Osteocyte (in vitro differentiated cells): ENCODE data around the gene PURB. TPM values are rescaled to one million over a fixed set of nuclear protein-coding genes. Genes with fewer than 3 reads are reported as not detected.

ENCODE experiments used
- DNase-seq: peaks from one replicate; pipeline ENCODE4 v3.0.0; 2021; ENCODE audit warnings: mixed read lengths; ENCODE audit not compliant: unreplicated experiment; ENCODE audit errors: extremely low spot score
- H3K27ac Mint-ChIP-seq: one replicate; pipeline ENCODE4 v1.8.0; 2021; ENCODE audit warnings: mild to moderate bottlenecking, mixed read lengths; ENCODE audit not compliant: unreplicated experiment
- H3K27me3 Mint-ChIP-seq: one replicate; pipeline ENCODE4 v1.8.0; 2021; ENCODE audit warnings: mixed read lengths; ENCODE audit not compliant: unreplicated experiment
- H3K36me3 Mint-ChIP-seq: one replicate; pipeline ENCODE4 v1.8.0; 2021; ENCODE audit warnings: mixed read lengths; ENCODE audit not compliant: unreplicated experiment
- H3K4me1 Mint-ChIP-seq: one replicate; pipeline ENCODE4 v1.8.0; 2021; ENCODE audit warnings: mixed read lengths; ENCODE audit not compliant: unreplicated experiment
- H3K4me3 Mint-ChIP-seq: one replicate; pipeline ENCODE4 v1.8.0; 2021; ENCODE audit warnings: mild to moderate bottlenecking, moderate library complexity, mixed read lengths; ENCODE audit not compliant: unreplicated experiment
- H3K9me3 Mint-ChIP-seq: one replicate; pipeline ENCODE4 v1.8.0; 2021; ENCODE audit warnings: mixed read lengths; ENCODE audit not compliant: unreplicated experiment
- total RNA-seq: library from RNA; stranded (reverse); gene quantifications from 2 replicates; pipeline ENCODE4 v1.2.1, GENCODE V29; 2021
- TF ChIP-seq, protein P1 (sequence below): fragments of 200-600 bp; sonication (generic); IDR thresholded peaks from 2 replicates; pipeline ENCODE4 v1.5.0; 2021; ENCODE audit warnings: antibody characterized with exemption, mild to moderate bottlenecking, moderate library complexity

PURB gene
- total RNA-seq, 1 donor from 2014 or later = 20.7 TPM

DNA sequence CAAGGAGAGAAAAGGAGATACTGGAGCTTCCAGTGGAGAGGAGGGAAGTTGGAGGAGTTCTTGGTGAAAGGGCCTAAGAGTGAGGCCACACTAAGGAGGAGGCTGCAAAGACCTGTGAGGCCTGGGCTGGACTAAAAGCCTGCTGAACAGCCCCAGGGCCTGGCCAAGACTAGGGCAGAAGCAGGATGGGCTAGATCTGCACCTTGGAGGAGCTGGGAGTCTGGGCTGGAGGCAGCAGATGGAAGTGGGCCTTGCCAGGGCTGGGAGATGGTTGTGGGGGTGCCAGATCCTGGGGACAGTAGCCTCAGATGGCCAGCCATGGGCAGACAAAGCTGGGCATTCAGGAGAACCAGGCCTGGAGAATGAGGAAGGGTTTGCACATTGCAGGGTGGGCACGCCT, 6.5 kb upstream of the PURB start:
- no peak overlapping the region for H3K4me3 Mint-ChIP-seq
- TF ChIP-seq, protein P1, sequence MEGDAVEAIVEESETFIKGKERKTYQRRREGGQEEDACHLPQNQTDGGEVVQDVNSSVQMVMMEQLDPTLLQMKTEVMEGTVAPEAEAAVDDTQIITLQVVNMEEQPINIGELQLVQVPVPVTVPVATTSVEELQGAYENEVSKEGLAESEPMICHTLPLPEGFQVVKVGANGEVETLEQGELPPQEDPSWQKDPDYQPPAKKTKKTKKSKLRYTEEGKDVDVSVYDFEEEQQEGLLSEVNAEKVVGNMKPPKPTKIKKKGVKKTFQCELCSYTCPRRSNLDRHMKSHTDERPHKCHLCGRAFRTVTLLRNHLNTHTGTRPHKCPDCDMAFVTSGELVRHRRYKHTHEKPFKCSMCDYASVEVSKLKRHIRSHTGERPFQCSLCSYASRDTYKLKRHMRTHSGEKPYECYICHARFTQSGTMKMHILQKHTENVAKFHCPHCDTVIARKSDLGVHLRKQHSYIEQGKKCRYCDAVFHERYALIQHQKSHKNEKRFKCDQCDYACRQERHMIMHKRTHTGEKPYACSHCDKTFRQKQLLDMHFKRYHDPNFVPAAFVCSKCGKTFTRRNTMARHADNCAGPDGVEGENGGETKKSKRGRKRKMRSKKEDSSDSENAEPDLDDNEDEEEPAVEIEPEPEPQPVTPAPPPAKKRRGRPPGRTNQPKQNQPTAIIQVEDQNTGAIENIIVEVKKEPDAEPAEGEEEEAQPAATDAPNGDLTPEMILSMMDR = no peak
- H3K27ac Mint-ChIP-seq = no peak overlapping the region
- H3K4me1 Mint-ChIP-seq = no peaks in the 10 kb centered on the region
- DNase-seq = peak; percentile 69
- H3K27me3 Mint-ChIP-seq = no peaks in the 10 kb centered on the region
- no peaks in the 10 kb centered on the region for H3K9me3 Mint-ChIP-seq
- H3K36me3 Mint-ChIP-seq = no peaks in the 10 kb centered on the region

GRCh38 chr7:44891372-44891771, 6.0 kb upstream of the PURB start:
- no peaks in the 10 kb centered on the region for H3K9me3 Mint-ChIP-seq
- no peaks in the 10 kb centered on the region for H3K27me3 Mint-ChIP-seq
- H3K4me1 Mint-ChIP-seq = no peaks in the 10 kb centered on the region
- TF ChIP-seq, protein P1 = no peak
- DNase-seq = peak; percentile 34
- H3K27ac Mint-ChIP-seq = no peak overlapping the region
- H3K4me3 Mint-ChIP-seq = no peak overlapping the region
- H3K36me3 Mint-ChIP-seq = no peaks in the 10 kb centered on the region

DNA sequence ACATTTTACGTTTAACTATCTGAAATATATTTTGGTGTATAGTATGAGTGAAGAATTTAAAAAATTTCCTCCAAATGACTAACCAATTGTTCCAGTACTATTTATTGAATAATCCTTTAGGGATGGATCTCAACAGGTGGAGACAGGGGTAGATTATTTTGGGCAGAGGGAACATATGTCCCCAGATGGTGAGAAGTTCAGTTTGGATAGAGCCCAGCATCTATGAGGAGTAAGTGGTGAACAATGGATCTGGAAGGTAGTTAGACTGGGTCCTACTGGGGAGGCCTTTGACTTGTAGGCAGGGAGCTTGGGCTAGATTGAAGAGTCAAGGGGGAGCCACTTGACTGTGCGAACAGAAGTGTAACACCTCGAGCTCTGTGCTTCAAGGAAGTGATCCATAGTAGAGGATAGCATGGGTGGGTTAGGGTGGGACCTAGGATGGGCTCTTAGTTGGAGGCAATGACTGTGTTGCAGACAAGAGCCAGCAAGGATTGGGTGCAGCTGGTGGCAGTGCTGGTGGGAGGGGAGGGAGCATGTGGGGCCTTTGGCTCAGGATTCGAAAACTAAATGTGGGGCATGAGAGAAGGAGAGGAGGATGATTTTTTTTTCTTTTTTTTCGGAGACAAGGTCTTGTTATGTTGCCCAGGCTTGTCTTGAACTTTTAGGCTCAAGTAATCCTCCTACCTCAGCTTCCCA, 3.9 kb upstream of the PURB start:
- no peak overlapping the region for H3K4me3 Mint-ChIP-seq
- no peak overlapping the region for H3K27ac Mint-ChIP-seq
- no peaks in the 10 kb centered on the region for H3K9me3 Mint-ChIP-seq
- TF ChIP-seq, protein P1 = no peak
- H3K36me3 Mint-ChIP-seq = peaks cover 3% of the 10 kb centered on the region
- peaks cover 9% of the 10 kb centered on the region for H3K4me1 Mint-ChIP-seq
- peak; percentile 32 for DNase-seq
- H3K27me3 Mint-ChIP-seq = no peaks in the 10 kb centered on the region

DNA sequence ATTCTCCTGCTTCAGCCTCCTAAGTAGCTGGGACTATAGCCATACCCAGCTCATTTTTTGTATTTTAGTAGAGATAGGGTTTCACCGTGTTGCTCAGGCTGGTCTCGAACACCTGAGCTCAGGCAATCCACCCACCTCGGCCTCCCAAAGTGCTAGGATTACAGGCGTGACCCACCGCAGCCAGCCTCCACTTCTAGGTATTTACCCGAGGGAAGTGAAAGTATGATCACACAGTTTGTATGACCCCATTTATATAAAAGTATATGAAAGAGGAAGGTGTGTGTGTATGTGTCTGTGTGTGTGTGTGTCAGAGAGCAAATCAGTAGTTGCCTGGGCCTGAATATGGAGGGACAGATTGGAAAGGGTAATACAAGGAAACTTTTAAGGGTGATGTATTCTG, 2.0 kb upstream of the PURB start:
- no peaks in the 10 kb centered on the region for H3K27me3 Mint-ChIP-seq

More for the DNA sequence above, 2.0 kb upstream of the PURB start:
- peaks cover 28% of the 10 kb centered on the region for H3K4me1 Mint-ChIP-seq
- H3K27ac Mint-ChIP-seq = no peak overlapping the region
- DNase-seq = peak; percentile 59
- no peaks in the 10 kb centered on the region for H3K9me3 Mint-ChIP-seq
- H3K36me3 Mint-ChIP-seq = peaks cover 6% of the 10 kb centered on the region
- H3K4me3 Mint-ChIP-seq = peak overlapping the region; percentile 29
- TF ChIP-seq, protein P1 = no peak
